Endothelial cell of umbilical vein (primary cell): Measurements from ENCODE around the gene GRIA1. TPM values are rescaled to one million over a fixed set of nuclear protein-coding genes. Genes with fewer than 3 reads are reported as not detected.

Source experiments
- BruUV-seq: library from RNA; stranded (reverse); fragments of 400-500 nt; replicated peaks from 2 replicates; lab custom pipeline; 2021; lab: Mats Ljungman, UMichigan
- CTCF ChIA-PET: fragments of 300-600, 350-600 bp; sonication (Branson Sonifier 250); formaldehyde crosslinking; loops from one replicate; lab custom pipeline; 2021; ENCODE audit warnings: antibody characterized with exemption, inconsistent platforms; lab: Charles Lee
- POLR2A ChIA-PET: fragments of 300-600, 350-600 bp; sonication (Branson Sonifier 250); formaldehyde crosslinking; loops from one replicate; lab custom pipeline; 2021; ENCODE audit warnings: antibody characterized with exemption, inconsistent platforms; lab: Charles Lee
- DNase-seq: peaks from one replicate; pipeline ENCODE4 v3.0.0-alpha.2; 2011; ENCODE audit warnings: low read depth, low spot score
- FAIRE-seq: peaks from 2 replicates; lab custom pipeline; 2011; peaks lifted over from hg19 to GRCh38; lab: Jason Lieb, UNC
- H2AFZ ChIP-seq: 2 replicates; pipeline ENCODE4 v1.6.0; 2012; ENCODE audit warnings: low read depth, low read length, control low read depth, inconsistent platforms
- H3K27ac ChIP-seq: 2 replicates; pipeline ENCODE4 v1.5.1; 2011; ENCODE audit warnings: low read depth, mild to moderate bottlenecking, control low read depth, low read length, moderate library complexity; ENCODE audit not compliant: insufficient read depth
- H3K27me3 ChIP-seq, 2 experiments: 2 replicates each; pipeline versions ENCODE4 v1.6.0 to v1.6.1; 2011; ENCODE audit warnings: low read length in 2 of 2, mixed read lengths in 1 of 2; ENCODE audit not compliant: control insufficient read depth in 2 of 2, insufficient read depth in 2 of 2
- H3K36me3 ChIP-seq, 2 experiments: 2 replicates in 1 of 2; 3 replicates in 1 of 2; pipeline ENCODE4 v1.5.1; 2011; ENCODE audit warnings: low read length in 2 of 2, mild to moderate bottlenecking in 1 of 2, moderate library complexity in 1 of 2; ENCODE audit not compliant: control insufficient read depth in 2 of 2, insufficient read depth in 2 of 2; ENCODE audit errors: extremely low read depth in 1 of 2
- H3K4me1 ChIP-seq: 3 replicates; pipeline ENCODE4 v1.5.1; 2011; ENCODE audit warnings: mild to moderate bottlenecking, low read length; ENCODE audit not compliant: control insufficient read depth, insufficient read depth; ENCODE audit errors: extremely low read depth
- H3K4me2 ChIP-seq: 2 replicates; pipeline ENCODE4 v1.6.1; 2011; ENCODE audit warnings: low read length, control low read depth, mixed read lengths; ENCODE audit not compliant: insufficient read depth
- H3K4me3 ChIP-seq, 3 experiments: fragments of 200-600 bp in 1 of 3; sonication (generic), shearing (Covaris generic) in 1 of 3; replicated peaks in 1 of 3; 2 replicates each; pipeline ENCODE4 v1.5.1; 2011 to 2016; ENCODE audit warnings: control low read depth in 3 of 3, low read length in 3 of 3, mild to moderate bottlenecking in 2 of 3, inconsistent platforms in 1 of 3, low read depth in 1 of 3, moderate library complexity in 1 of 3; ENCODE audit not compliant: insufficient read depth in 1 of 3
- H3K79me2 ChIP-seq: 2 replicates; pipeline ENCODE4 v1.6.0; 2012; ENCODE audit warnings: low read length, inconsistent platforms; ENCODE audit not compliant: control insufficient read depth, insufficient read depth
- H3K9ac ChIP-seq: replicated peaks from 2 replicates; pipeline ENCODE3; 2011; ENCODE audit warnings: low read length, control low read depth; ENCODE audit not compliant: insufficient read depth; ENCODE audit errors: extremely low read depth
- H3K9me1 ChIP-seq: replicated peaks from 3 replicates; pipeline ENCODE4 v1.6.0; 2011; ENCODE audit warnings: mild to moderate bottlenecking, low read length; ENCODE audit not compliant: control insufficient read depth, insufficient read depth; ENCODE audit errors: extremely low read depth
- H3K9me3 ChIP-seq: replicated peaks from 2 replicates; pipeline ENCODE4 v1.5.1; 2012; ENCODE audit warnings: low read length, inconsistent platforms; ENCODE audit not compliant: control insufficient read depth, insufficient read depth
- H4K20me1 ChIP-seq: replicated peaks from 2 replicates; pipeline ENCODE3; 2011; ENCODE audit warnings: mild to moderate bottlenecking, low read length; ENCODE audit not compliant: control insufficient read depth, insufficient read depth; ENCODE audit errors: extremely low read depth
- CTCF ChIP-seq, 2 donors: IDR thresholded peaks; 1 replicate in 1 of 2; 2 replicates in 1 of 2; pipeline ENCODE4 v1.5.1; 2011; ENCODE audit warnings: low read length in 2 of 2, mild to moderate bottlenecking in 2 of 2, moderate library complexity in 2 of 2, control low read depth in 1 of 2, inconsistent platforms in 1 of 2, low read depth in 1 of 2; ENCODE audit not compliant: insufficient read depth in 1 of 2; ENCODE audit errors: extremely low read depth in 1 of 2
- EZH2 ChIP-seq: IDR thresholded peaks from 2 replicates; pipeline ENCODE4 v1.6.1; 2012; ENCODE audit warnings: borderline replicate concordance, low read depth, mild to moderate bottlenecking, moderate library complexity, low read length, inconsistent platforms; ENCODE audit not compliant: severe bottlenecking
- FOS ChIP-seq: IDR thresholded peaks from 2 replicates; pipeline ENCODE4 v1.6.1; 2011; ENCODE audit warnings: mild to moderate bottlenecking, low read length, moderate library complexity, borderline replicate concordance; ENCODE audit not compliant: insufficient read depth
- GATA2 ChIP-seq: IDR thresholded peaks from 2 replicates; pipeline ENCODE4 v1.7.0; 2011; ENCODE audit warnings: low read depth, mild to moderate bottlenecking, moderate library complexity, mixed read lengths, low read length; ENCODE audit not compliant: insufficient read length, insufficient read depth
- JUN ChIP-seq: IDR thresholded peaks from 2 replicates; pipeline ENCODE4 v1.6.1; 2011; ENCODE audit warnings: borderline replicate concordance, low read depth; ENCODE audit not compliant: insufficient read length, insufficient read depth
- MAX ChIP-seq: IDR thresholded peaks from 2 replicates; pipeline ENCODE4 v1.6.1; 2011; ENCODE audit not compliant: insufficient read depth, insufficient read length
- MYC ChIP-seq: IDR thresholded peaks from one replicate; pipeline ENCODE4 v1.6.1; 2011; ENCODE audit warnings: mild to moderate bottlenecking, low read depth, low read length
- POLR2A ChIP-seq: IDR thresholded peaks from 2 replicates; pipeline ENCODE4 v1.6.1; 2012; ENCODE audit warnings: low read depth, mild to moderate bottlenecking, control low read depth, low read length
- POLR2AphosphoS5 ChIP-seq: IDR thresholded peaks from 2 replicates; pipeline ENCODE4 v1.6.1; 2012; ENCODE audit warnings: low read depth, mild to moderate bottlenecking, control low read depth, low read length, moderate library complexity; ENCODE audit not compliant: insufficient read depth
- dilution Hi-C: fragments of 300-500 bp; cut with MboI; formaldehyde crosslinking; loops from one replicate; pipeline ENCODE4 v1.15.0; 2019; ENCODE audit warnings: low sequenced_read_pairs; ENCODE audit not compliant: extremely low pct_ligation_motif_present
- intact Hi-C: fragments of 100-400 bp; cut with micrococcal nuclease; formaldehyde crosslinking; loops from one replicate; pipeline ENCODE4 v1.10.0; 2022
- polyA plus RNA-seq, 4 experiments: library from polyadenylated mRNA; depleted of rRNA in 3 of 4; stranded (reverse) in 3 of 4; unstranded in 1 of 4; fragments of >200 nt; gene quantifications; 2 replicates each; pipeline versions ENCODE4 v1.2.1 to v1.2.3, GENCODE V29; 2011 to 2012; ENCODE audit warnings: missing spikeins in 1 of 4
- total RNA-seq: library from RNA; stranded (reverse); gene quantifications from 2 replicates; pipeline ENCODE4 v1.2.3, GENCODE V29; 2021

The GRIA1 gene
- total and polyA plus RNA-seq, 2 donors (not counting 3 experiments of a cell fraction or from before 2014, with no cell fraction given) = not detected

- Histone ChIP-seq H3K9me1 (no peaks in the 10 kb centered on the region), H3K4me3 (no peak overlapping the region), H3K9ac (no peak overlapping the region), H2AFZ (no peak overlapping the region), H3K27ac (no peak overlapping the region), H4K20me1 (no peaks in the 10 kb centered on the region), H3K9me3 (no peaks in the 10 kb centered on the region), H3K36me3 (no peaks in the 10 kb centered on the region), H3K4me1 (peaks cover 20% of the 10 kb centered on the region), H3K4me2 (no peak overlapping the region), H3K79me2 (no peaks in the 10 kb centered on the region), H3K27me3 (no peaks in the 10 kb centered on the region)
- ChIA-PET POLR2A (no interaction called here), CTCF (interaction anchor here (2.2 to 2.7 kb wide), 2 partner anchors 133 to 135 kb away, joined by 17 to 22 read pairs; no protein-coding TSS in a partner anchor)
- BruUV-seq = no TSS peak
- TF ChIP-seq POLR2A = no peak
- TF ChIP-seq FOS = no peak
- TF ChIP-seq MYC = no peak
- no peak for TF ChIP-seq JUN
- TF ChIP-seq POLR2AphosphoS5 = no peak
- no peak for TF ChIP-seq CTCF (IDR thresholded peaks at IDR 0.05; ENCODE audit: extremely low read depth in 1 of 2, insufficient read depth in 1 of 2, low read depth in 1 of 2, low read length in 2 of 2)
- TF ChIP-seq GATA2 = no peak
- TF ChIP-seq MAX = no peak
- TF ChIP-seq EZH2 = no peak
- intact Hi-C loops (no loop called here), dilution Hi-C loops (no loop called here)
- DNase-seq = no peak
- no peak for FAIRE-seq
Observed at GRCh38 chr5:153630546-153630945, 140.1 kb downstream of the GRIA1 start.
